Panc1 (cell line): ENCODE results near the gene TSHZ2. TPM values are rescaled to one million over a fixed set of nuclear protein-coding genes. Genes with fewer than 3 reads are reported as not detected.

Source experiments
- ATAC-seq: fragments of 200-7000 bp; cut with Tn5 transposase; 2 replicates; pipeline ENCODE4 v1.9.1; 2020; ENCODE audit warnings: mild to moderate bottlenecking, moderate library complexity
- BruUV-seq: library from RNA; stranded (reverse); fragments of 400-500 nt; replicated peaks from 2 replicates; lab custom pipeline; 2021; lab: Mats Ljungman, UMichigan
- CTCF ChIA-PET: fragments of 300-600 bp; sonication (Branson Sonifier 250); formaldehyde crosslinking; loops from one replicate; lab custom pipeline; 2022; ENCODE audit warnings: antibody characterized with exemption; lab: Charles Lee
- POLR2A ChIA-PET: fragments of 300-600 bp; sonication (Branson Sonifier 250); formaldehyde crosslinking; loops from one replicate; lab custom pipeline; 2022; ENCODE audit warnings: antibody characterized with exemption; lab: Charles Lee
- DNase-seq: peaks from one replicate; pipeline ENCODE4 v3.0.0-alpha.2; 2010; ENCODE audit warnings: low read depth, low spot score
- H3K27ac ChIP-seq: 2 replicates; pipeline ENCODE4 v1.5.1; 2011; ENCODE audit warnings: mild to moderate bottlenecking, low read length, inconsistent platforms
- H3K27me3 ChIP-seq: fragments of 200-500 bp; sonication (Bioruptor generic); 2 replicates; pipeline ENCODE4 v1.6.0; 2014; ENCODE audit warnings: low read length, inconsistent platforms; ENCODE audit not compliant: control insufficient read depth, insufficient read depth
- H3K36me3 ChIP-seq: fragments of 200-500 bp; sonication (Bioruptor generic); 2 replicates; pipeline ENCODE4 v1.5.1; 2014; ENCODE audit warnings: inconsistent platforms, mild to moderate bottlenecking, low read length, moderate library complexity; ENCODE audit not compliant: control insufficient read depth, insufficient read depth
- H3K4me1 ChIP-seq: 2 replicates; pipeline ENCODE4 v1.5.1; 2011; ENCODE audit warnings: inconsistent platforms, mild to moderate bottlenecking, low read length, moderate library complexity; ENCODE audit not compliant: control insufficient read depth, insufficient read depth
- H3K4me3 ChIP-seq, 2 experiments: 2 replicates each; pipeline ENCODE4 v1.5.1; 2011 to 2012; ENCODE audit warnings: low read depth in 2 of 2, low read length in 2 of 2, mild to moderate bottlenecking in 2 of 2, inconsistent platforms in 1 of 2, moderate library complexity in 1 of 2
- H3K9me3 ChIP-seq: fragments of 200-500 bp; sonication (Bioruptor generic); 2 replicates; pipeline ENCODE4 v1.5.1; 2014; ENCODE audit warnings: low read depth, mild to moderate bottlenecking, inconsistent platforms, low read length, moderate library complexity; ENCODE audit not compliant: control insufficient read depth, insufficient read depth
- POLR2AphosphoS5 ChIP-seq: IDR thresholded peaks from 2 replicates; pipeline ENCODE4 v1.6.1; 2012; ENCODE audit warnings: mild to moderate bottlenecking, low read depth, low read length, moderate library complexity
- SIN3A ChIP-seq: IDR thresholded peaks from 2 replicates; pipeline ENCODE4 v1.6.1; 2012; ENCODE audit warnings: low read depth, mild to moderate bottlenecking, low read length, moderate library complexity, borderline replicate concordance; ENCODE audit not compliant: insufficient read depth
- TCF7L2 ChIP-seq: IDR thresholded peaks from 2 replicates; pipeline ENCODE4 v1.6.1; 2011; ENCODE audit warnings: mild to moderate bottlenecking, low read depth, low read length, inconsistent platforms
- in situ Hi-C: cut with HindIII; loops from 2 replicates; pipeline ENCODE4 v1.10.0; 2016; ENCODE audit warnings: low sequenced_read_pairs, low pct_unique_long_range_greater_than_20kb
- intact Hi-C: fragments of 100-400 bp; cut with micrococcal nuclease; formaldehyde crosslinking; loops from one replicate; pipeline ENCODE4 v1.10.0; 2022; ENCODE audit not compliant: unreplicated experiment
- total RNA-seq: library from RNA; stranded (reverse); gene quantifications from one replicate; pipeline ENCODE4 v1.2.1, GENCODE V29; 2021; ENCODE audit not compliant: unreplicated experiment
- TF ChIP-seq, protein P1 (sequence below), 2 experiments: IDR thresholded peaks; 2 replicates each; pipeline ENCODE4 v1.6.1; 2011 to 2012; ENCODE audit warnings: low read depth in 2 of 2, control low read depth in 1 of 2, low read length in 1 of 2, mild to moderate bottlenecking in 1 of 2, moderate library complexity in 1 of 2; ENCODE audit not compliant: insufficient read depth in 1 of 2
- TF ChIP-seq, protein P2 (sequence below): fragments of 450-650 bp; IDR thresholded peaks from 2 replicates; pipeline ENCODE4 v1.5.1; 2017; ENCODE audit warnings: mild to moderate bottlenecking

The TSHZ2 gene
- total RNA-seq, 1 experiment from 2014 or later = 0.36 TPM

DNA sequence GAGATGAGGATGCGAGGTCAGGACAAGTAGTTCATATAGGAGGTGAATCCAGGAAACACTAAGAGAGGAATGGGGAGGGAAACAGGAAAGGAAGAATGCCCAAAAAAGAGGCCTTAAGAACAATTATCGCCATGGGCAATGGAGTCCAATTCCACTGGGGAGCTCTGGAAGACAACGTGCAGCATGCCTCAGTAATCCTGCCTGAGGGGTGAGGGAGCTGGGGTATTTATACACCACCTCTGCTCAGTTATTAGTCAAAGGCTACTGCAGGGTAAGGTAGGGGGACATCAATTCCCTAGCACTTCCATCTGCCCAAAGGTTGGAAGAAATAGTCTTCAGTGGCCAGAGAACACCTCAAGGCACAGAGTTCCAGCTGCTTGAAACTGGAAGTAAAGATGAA lies 525.1 kb downstream of the TSHZ2 start:
- Histone ChIP-seq H3K27me3 (no peaks in the 10 kb centered on the region; the same call in 1 of the 2 replicates), H3K27ac (no peak overlapping the region), H3K4me1 (no peaks in the 10 kb centered on the region), H3K4me3 (no peak overlapping the region), H3K36me3 (no peaks in the 10 kb centered on the region), H3K9me3 (no peaks in the 10 kb centered on the region)
- BruUV-seq = no TSS peak
- ChIA-PET CTCF (no interaction called here), POLR2A (no interaction called here)
- DNase-seq = no peak
- TF ChIP-seq, protein P1, sequence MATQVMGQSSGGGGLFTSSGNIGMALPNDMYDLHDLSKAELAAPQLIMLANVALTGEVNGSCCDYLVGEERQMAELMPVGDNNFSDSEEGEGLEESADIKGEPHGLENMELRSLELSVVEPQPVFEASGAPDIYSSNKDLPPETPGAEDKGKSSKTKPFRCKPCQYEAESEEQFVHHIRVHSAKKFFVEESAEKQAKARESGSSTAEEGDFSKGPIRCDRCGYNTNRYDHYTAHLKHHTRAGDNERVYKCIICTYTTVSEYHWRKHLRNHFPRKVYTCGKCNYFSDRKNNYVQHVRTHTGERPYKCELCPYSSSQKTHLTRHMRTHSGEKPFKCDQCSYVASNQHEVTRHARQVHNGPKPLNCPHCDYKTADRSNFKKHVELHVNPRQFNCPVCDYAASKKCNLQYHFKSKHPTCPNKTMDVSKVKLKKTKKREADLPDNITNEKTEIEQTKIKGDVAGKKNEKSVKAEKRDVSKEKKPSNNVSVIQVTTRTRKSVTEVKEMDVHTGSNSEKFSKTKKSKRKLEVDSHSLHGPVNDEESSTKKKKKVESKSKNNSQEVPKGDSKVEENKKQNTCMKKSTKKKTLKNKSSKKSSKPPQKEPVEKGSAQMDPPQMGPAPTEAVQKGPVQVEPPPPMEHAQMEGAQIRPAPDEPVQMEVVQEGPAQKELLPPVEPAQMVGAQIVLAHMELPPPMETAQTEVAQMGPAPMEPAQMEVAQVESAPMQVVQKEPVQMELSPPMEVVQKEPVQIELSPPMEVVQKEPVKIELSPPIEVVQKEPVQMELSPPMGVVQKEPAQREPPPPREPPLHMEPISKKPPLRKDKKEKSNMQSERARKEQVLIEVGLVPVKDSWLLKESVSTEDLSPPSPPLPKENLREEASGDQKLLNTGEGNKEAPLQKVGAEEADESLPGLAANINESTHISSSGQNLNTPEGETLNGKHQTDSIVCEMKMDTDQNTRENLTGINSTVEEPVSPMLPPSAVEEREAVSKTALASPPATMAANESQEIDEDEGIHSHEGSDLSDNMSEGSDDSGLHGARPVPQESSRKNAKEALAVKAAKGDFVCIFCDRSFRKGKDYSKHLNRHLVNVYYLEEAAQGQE (IDR thresholded peaks at IDR 0.05; ENCODE audit: insufficient read depth in 1 of 2, low read depth in 2 of 2, low read length in 1 of 2) = no peak
- TF ChIP-seq SIN3A (no peak), TCF7L2 (no peak), POLR2AphosphoS5 (no peak)
- TF ChIP-seq, protein P2, sequence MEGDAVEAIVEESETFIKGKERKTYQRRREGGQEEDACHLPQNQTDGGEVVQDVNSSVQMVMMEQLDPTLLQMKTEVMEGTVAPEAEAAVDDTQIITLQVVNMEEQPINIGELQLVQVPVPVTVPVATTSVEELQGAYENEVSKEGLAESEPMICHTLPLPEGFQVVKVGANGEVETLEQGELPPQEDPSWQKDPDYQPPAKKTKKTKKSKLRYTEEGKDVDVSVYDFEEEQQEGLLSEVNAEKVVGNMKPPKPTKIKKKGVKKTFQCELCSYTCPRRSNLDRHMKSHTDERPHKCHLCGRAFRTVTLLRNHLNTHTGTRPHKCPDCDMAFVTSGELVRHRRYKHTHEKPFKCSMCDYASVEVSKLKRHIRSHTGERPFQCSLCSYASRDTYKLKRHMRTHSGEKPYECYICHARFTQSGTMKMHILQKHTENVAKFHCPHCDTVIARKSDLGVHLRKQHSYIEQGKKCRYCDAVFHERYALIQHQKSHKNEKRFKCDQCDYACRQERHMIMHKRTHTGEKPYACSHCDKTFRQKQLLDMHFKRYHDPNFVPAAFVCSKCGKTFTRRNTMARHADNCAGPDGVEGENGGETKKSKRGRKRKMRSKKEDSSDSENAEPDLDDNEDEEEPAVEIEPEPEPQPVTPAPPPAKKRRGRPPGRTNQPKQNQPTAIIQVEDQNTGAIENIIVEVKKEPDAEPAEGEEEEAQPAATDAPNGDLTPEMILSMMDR = no peak
- intact Hi-C loops (no loop called here), in situ Hi-C loops (no loop called here)
- no peak for ATAC-seq

DNA sequence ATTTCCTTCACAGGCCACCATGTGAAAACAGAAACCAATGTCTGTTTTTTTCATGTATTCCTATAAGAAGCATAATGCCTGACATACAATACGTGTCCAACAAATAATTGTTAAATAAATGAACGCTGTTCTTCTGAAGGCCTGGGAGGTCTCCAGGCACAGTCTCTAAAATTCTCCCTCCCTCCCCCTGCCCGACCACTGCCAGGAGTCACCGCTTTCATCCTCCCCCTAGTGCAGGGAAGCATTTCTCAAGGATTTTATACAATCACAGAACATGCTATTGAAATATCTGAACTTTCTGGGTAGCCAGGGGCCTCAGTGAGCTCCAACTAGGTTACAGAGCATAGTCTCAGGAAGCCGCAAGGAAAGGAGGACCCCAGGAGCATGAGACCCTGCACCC lies 526.2 kb downstream of the TSHZ2 start:
- Histone ChIP-seq H3K4me3 (no peak overlapping the region), H3K27ac (no peak overlapping the region), H3K27me3 (no peaks in the 10 kb centered on the region), H3K9me3 (no peaks in the 10 kb centered on the region), H3K36me3 (no peaks in the 10 kb centered on the region), H3K4me1 (no peaks in the 10 kb centered on the region)
- TF ChIP-seq POLR2AphosphoS5 (no peak), SIN3A (no peak), TCF7L2 (no peak)
- TF ChIP-seq, protein P1 (IDR thresholded peaks at IDR 0.05; ENCODE audit: insufficient read depth in 1 of 2, low read depth in 2 of 2, low read length in 1 of 2) = no peak
- TF ChIP-seq, protein P2 = no peak
- intact Hi-C loops = no loop called here
- in situ Hi-C loops = no loop called here
- BruUV-seq = no TSS peak
- ATAC-seq (0 out of 2 replicates have a peak, but pooled peaks have one; percentile 34), DNase-seq (no peak)
- ChIA-PET POLR2A (no interaction called here), CTCF (no interaction called here)
